Right atrium auricular region (tissue), 2 donors: Measurements from ENCODE around the gene SPSB1. TPM values are rescaled to one million over a fixed set of nuclear protein-coding genes. Genes with fewer than 3 reads are reported as not detected.

Experiments used
- DNase-seq: peaks from one replicate; pipeline ENCODE4 v3.0.0-alpha.2; 2019; ENCODE audit warnings: low spot score
- H3K27ac ChIP-seq, 2 donors: fragments of 200-600 bp; sonication (generic); 1 replicate in 1 of 2; 2 replicates in 1 of 2; pipeline ENCODE4 v1.5.1; 2016 to 2019
- H3K27me3 ChIP-seq, 2 donors: fragments of 200-600 bp; sonication (generic); one replicate each; pipeline versions ENCODE4 v1.5.1 to v1.6.0; 2017 to 2019
- H3K36me3 ChIP-seq: fragments of 200-600 bp; sonication (generic); one replicate; pipeline ENCODE4 v1.5.1; 2016
- H3K4me1 ChIP-seq, 2 donors: fragments of 200-600 bp; sonication (generic); one replicate each; pipeline versions ENCODE4 v1.5.1 to v1.6.0; 2017 to 2019
- H3K4me3 ChIP-seq, 2 donors: fragments of 200-600 bp; sonication (generic); 1 replicate in 1 of 2; 2 replicates in 1 of 2; pipeline ENCODE4 v1.5.1; 2017 to 2019; ENCODE audit warnings: mild to moderate bottlenecking in 1 of 2, moderate library complexity in 1 of 2
- H3K9me3 ChIP-seq, 2 donors: fragments of 200-600 bp; sonication (generic); one replicate each; pipeline ENCODE4 v1.5.1; 2019
- CTCF ChIP-seq, 2 donors: fragments of 200-600 bp; sonication (generic); IDR thresholded peaks; one replicate each; pipeline ENCODE4 v1.5.1; 2019; ENCODE audit warnings: antibody characterized with exemption in 2 of 2
- total RNA-seq, 2 donors: library from RNA; depleted of rRNA; stranded (reverse); fragments of >200 nt; gene quantifications; one replicate each; pipeline ENCODE4 v1.1.0, GENCODE V29; 2016

The SPSB1 gene
- total RNA-seq: 10 to 100 TPM; 20.1 to 20.8 TPM

- no peaks in the 10 kb centered on the region for H3K27me3 ChIP-seq
- H3K4me1 ChIP-seq: peaks cover 0 to 62% of the 10 kb centered on the region in 2 donors
- H3K27ac ChIP-seq: peak within 1 kb of the TSS; percentile 88 to 90
- no peak for TF ChIP-seq CTCF (IDR thresholded peaks at IDR 0.05)
- no peaks in the 10 kb centered on the region for H3K36me3 ChIP-seq
- H3K9me3 ChIP-seq: peaks cover 0 to 18% of the 10 kb centered on the region in 2 donors
- DNase-seq: peak; percentile 79
- H3K4me3 ChIP-seq: peak within 1 kb of the TSS; percentile 94 to 95
These were observed at the start of gene SPSB1 for GRCh38 chr1:9292361-9293240. SPSB1 (plus strand) TSS chr1:9292894; CDS start chr1:9355892, 62,998 bp downstream.

DNA sequence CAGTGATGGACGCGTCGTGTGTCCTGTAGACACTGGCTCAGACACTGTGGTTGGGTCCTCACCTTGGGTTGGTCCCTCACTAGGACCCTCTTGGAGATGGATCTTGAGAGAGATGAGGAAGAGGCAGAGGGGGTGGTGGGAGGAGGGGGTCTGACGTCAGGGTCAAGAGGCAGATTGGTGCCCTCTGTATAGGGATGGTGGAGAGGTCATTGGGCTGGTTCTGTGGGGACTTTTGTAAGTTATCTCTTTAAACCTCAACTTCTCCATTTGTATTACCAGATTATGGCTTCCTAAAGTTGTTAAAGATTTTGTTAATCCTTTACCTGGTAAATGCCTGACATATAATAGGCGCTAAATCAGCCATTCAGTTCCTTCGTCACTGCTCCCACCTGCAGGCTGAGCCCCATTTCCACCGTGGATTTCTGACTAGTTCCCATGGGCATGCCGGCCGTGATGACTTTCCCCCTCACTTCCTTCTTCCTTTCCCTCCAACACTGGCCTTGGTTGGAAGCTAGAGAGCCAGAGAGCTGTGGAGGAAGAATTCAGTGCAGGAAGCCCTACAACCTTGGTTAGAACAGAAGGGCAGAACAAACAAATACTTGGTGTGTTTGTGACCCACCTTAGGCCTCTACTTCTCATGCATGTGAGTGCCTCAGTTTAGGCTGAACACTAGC lies 49.5 kb upstream of the SPSB1 start:
- Histone ChIP-seq H3K27me3 (no peaks in the 10 kb centered on the region), H3K36me3 (no peaks in the 10 kb centered on the region), H3K9me3 (no peaks in the 10 kb centered on the region), H3K27ac (peak overlapping the region; percentile 90 to 93), H3K4me1 (peaks cover 0 to 80% of the 10 kb centered on the region in 2 donors), H3K4me3 (peak overlapping the region; percentile 21 to 28)
- no peak for DNase-seq
- TF ChIP-seq CTCF (IDR thresholded peaks at IDR 0.05): no peak

GRCh38 chr1:9244501-9245229 lies 48.0 kb upstream of the SPSB1 start:
- H3K9me3 ChIP-seq: no peaks in the 10 kb centered on the region
- TF ChIP-seq CTCF (IDR thresholded peaks at IDR 0.05): no peak
- DNase-seq: no peak
- peak overlapping the region; percentile 90 to 93 for H3K27ac ChIP-seq
- no peaks in the 10 kb centered on the region for H3K36me3 ChIP-seq
- H3K4me1 ChIP-seq: peaks cover 0 to 80% of the 10 kb centered on the region in 2 donors
- H3K4me3 ChIP-seq: no peak overlapping the region
- no peaks in the 10 kb centered on the region for H3K27me3 ChIP-seq

DNA sequence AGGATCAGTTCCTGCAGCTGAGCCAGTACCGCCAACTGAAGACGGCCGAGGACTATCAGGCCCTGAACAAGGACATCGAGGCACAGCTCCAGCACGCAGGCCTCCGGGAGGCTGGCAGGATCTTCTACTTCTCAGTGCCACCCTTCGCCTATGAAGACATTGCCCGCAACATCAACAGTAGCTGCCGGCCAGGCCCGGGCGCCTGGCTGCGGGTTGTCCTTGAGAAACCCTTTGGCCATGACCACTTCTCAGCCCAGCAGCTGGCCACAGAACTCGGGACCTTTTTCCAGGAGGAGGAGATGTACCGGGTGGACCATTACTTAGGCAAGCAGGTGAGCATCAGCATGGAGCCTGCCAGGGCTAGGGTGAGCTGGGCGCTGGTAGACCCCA lies 47.5 kb upstream of the SPSB1 start:
- H3K9me3 ChIP-seq: no peaks in the 10 kb centered on the region
- TF ChIP-seq CTCF (IDR thresholded peaks at IDR 0.05): no peak
- DNase-seq: no peak
- no peaks in the 10 kb centered on the region for H3K36me3 ChIP-seq
- peak overlapping the region; percentile 90 to 93 for H3K27ac ChIP-seq
- H3K4me3 ChIP-seq: no peak overlapping the region
- H3K4me1 ChIP-seq: peaks cover 0 to 80% of the 10 kb centered on the region in 2 donors
- no peaks in the 10 kb centered on the region for H3K27me3 ChIP-seq

- no peak for DNase-seq
- TF ChIP-seq CTCF (IDR thresholded peaks at IDR 0.05): no peak
- no peaks in the 10 kb centered on the region for H3K27me3 ChIP-seq
- peak overlapping the region; percentile 90 to 93 for H3K27ac ChIP-seq
- H3K9me3 ChIP-seq: no peaks in the 10 kb centered on the region
- H3K4me3 ChIP-seq: no peak overlapping the region
- H3K36me3 ChIP-seq: no peaks in the 10 kb centered on the region
- H3K4me1 ChIP-seq: peaks cover 0 to 82% of the 10 kb centered on the region in 2 donors
These were observed 47.0 kb upstream of the SPSB1 start for GRCh38 chr1:9245661-9246060.
